HG03064 (cell line): ENCODE data around the gene C6orf52.
"Not testable (repeated sequence)": the region's sequence is repeated elsewhere in the genome, so short reads cannot be mapped to it uniquely, and the experiment has no call there.

Source experiments
- ATAC-seq: cut with Tn5 transposase; IDR thresholded peaks from one replicate; pipeline ENCODE4 v1.9.1; 2021; ENCODE audit warnings: low read depth; ENCODE audit not compliant: unreplicated experiment

The C6orf52 gene

DNA sequence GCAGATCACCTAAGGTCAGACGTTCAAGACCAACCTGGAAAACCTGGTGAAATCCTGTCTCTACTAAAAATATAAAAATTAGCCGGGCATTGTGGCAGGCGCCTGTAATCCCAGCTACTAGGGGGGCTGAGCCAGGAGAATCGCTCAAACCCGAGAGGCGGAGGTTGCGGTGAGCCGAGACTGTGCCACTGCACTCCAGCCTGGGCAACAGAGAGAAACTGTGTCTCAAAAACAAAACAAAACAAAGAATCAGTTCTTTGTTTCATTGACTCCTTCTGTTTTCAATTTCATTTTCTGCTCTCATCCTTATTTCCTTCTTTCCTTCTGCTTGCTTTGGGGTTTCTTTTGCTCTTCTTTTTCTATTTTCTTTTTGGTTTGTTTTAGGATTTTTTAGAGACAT, 19.5 kb upstream of the C6orf52 start:
- no peak for ATAC-seq

DNA sequence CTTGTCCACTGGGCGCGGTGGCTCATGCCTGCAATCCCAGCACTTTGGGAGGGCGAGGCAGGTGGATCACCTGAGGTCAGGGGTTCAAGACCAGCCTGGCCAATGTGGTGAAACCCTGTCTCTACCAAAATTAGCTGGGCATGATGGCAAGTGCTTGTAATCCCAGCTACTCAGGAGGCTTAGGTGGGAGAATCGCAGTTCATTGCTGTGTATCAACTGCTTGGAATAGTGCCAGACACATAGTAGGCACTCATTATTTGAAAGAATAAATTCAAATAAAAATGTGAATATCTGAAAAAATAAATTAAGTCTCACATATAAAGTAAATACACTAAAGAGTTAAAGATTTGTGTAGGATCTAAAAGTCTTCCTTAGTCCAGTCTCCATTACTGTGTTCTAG, 2.2 kb upstream of the C6orf52 start:
- ATAC-seq: no peak

DNA sequence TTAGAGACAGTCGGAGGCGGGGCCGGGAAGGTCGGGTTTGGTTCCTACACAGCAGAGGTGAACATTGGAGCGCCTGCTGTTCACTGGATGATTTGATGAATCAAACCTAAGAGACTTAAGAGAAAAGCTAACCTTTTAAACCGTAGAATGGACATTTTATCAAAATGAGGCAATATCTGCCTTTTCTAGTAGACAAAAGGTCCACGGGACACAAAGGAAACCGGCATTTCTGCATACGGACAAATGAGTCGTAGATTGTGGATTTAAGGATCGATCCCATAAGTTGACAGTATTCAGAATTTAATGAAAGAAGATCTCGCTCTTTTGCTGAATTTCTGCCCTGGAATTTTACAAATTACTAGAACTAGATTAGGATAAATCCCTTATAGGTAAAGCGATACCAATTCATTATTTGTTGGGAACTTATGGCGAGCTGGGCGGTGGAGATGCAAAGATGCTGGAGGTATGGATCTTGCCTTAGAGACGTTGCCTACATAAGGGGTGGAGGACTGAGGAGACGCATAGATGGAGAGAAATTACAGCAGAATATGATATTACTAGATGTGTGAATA, 756 bp upstream of the C6orf52 start:
- no peak for ATAC-seq

DNA sequence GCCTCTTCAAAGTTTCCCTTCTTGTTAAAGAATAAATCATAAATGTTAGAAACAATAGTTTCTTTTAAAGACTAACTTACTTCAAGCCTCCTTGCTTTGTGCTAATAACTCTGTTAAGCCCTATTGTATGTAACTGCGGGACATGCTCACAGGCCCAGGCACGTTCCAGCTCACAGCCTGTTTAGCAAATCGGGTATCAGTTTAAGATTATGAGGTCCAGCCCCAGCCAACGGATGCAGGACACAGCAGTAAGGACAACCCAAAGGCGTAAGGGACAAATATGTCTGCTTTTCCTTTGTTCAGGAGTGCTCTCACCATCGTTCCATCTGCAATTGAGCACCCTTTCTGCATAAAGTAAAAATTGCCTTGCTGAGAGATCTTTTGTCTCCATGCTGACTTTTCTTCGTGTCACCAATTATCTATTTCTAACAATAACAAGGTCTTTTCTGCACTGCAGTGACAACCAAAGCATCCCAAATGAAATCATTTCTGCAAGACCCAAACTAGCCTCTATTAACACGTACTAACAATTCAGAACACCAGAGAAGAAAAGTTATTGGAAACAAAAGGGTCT, 1.4 kb downstream of the C6orf52 start:
- ATAC-seq: no peak

DNA sequence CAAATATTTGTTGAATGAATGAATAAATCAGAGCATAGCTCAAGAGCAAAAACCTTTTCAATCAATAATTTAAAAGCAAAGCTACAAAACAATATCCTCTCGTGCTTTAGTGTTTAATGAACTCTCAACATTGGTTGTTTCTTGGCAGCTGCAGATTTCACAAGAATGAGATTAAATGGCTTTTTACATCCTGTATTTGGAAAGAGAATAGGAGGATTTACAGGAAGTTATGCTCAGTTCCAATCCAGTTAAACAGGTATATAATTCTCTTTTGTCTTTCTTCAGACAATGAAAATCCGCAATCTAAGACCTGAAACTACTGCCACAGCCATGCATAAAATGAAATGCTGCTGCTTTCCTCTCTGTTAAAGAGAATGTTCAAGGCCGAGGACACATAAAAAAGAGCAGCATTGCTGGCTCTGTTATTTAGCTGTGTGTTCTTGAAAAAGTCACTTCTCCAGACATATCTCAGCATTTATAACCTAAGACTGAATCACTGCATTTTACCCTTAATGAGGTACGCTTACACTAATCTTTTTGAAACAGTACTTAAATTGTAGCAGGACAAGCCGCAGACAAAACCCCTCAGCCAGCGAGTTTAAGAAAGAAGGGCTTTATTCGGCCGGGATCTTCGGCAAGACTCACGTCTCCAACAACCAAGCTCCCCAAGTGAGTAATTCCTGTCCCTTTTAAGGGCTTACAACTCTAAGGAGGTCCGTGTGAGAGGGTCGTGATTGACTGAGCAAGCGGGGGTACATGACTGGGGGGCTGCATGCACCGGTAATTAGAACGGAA, 3.6 kb downstream of the C6orf52 start:
- ATAC-seq: no peak

DNA sequence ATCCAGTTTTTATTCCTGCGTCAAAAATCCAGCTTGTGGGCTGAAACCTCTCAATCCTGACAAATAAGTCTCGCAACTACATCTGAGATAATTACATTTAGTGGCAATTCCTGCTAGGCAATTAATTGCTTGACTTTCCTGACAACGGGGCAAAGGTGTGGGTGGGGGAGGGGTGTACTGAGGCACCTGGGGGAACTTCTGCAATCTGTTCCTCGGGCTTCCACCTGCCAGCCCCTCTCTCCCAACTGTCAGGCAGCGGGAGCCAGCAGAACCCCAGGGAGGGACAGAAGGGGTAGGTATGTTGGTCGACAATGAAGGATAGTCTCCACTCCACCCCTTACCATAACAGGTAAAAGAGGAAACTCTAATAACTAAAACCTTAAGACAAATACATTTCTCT, 6.8 kb downstream of the C6orf52 start:
- ATAC-seq: no peak

DNA sequence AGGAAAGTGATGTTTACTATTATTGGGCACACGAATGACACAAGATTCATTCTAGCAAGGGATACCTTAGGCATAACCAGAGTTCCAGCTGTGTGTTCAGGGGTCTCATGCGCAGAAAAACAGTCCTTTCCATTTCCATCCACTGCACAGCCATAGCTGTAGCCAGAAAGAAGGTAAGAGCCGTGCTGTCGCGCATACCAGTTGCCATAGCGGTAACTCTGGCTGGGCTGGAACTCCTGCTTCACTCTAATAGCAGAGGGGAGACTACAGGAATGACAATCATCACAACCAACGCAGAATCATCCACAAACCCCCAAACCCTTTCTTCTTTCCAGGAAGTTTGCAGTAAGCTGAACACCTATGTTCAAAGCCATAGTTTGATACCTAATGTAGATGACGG, 7.5 kb downstream of the C6orf52 start:
- ATAC-seq: no peak

DNA sequence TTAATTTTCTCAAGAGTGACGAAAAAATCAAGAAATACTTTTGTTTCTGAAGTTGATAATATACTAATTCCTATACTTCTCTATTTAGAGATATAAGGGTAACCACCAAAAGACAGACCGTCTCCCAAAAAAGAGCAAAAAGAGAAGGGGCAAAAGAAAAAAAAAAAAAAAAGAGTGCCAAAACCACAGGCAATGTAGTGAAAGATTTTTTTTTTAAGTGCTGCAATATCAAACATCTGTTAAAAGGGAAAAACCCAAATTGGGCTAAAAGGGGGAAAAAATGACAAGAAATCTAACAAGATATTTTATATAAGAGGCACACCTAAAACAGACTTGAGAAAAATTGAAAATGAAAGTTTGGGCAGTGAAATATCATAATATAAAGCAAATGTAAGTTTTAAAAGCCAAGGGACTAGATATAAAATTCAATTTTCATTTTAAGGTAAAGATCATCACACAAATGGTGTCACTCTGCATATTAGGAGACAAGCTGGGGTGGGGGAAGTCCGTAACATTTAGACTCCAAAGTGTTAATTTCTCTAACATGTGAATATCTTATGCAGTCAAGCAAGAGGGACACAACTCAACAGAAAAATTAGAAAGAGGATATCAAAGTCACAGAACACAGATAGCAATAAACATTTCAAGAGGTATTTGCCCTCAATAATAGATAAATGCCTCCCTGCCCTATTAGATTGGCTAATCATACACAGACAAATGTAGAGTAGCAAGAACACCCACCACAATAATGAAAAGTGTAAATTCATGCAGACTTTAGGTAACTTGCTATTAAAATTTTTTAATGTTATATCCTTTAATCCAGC, 9.1 kb downstream of the C6orf52 start:
- ATAC-seq: no peak

DNA sequence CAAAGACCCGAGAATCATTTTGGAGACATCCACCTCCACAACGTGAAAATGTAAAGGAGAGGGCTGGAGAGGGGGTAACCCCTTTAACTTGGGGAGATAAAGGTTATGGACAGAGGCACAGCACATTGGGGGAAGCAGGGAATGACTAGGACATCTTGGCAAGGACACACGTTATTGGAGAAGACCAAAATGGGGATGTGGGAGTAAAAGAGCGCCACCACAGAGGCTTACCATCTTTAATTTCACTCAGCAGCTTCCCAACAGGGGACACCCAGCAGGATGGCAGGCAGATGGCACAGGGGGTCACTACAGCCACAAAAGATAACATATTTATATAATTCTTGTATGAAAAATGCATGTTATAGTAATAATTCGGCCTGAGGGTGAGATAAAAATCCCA, 9.8 kb downstream of the C6orf52 start:
- no peak for ATAC-seq

DNA sequence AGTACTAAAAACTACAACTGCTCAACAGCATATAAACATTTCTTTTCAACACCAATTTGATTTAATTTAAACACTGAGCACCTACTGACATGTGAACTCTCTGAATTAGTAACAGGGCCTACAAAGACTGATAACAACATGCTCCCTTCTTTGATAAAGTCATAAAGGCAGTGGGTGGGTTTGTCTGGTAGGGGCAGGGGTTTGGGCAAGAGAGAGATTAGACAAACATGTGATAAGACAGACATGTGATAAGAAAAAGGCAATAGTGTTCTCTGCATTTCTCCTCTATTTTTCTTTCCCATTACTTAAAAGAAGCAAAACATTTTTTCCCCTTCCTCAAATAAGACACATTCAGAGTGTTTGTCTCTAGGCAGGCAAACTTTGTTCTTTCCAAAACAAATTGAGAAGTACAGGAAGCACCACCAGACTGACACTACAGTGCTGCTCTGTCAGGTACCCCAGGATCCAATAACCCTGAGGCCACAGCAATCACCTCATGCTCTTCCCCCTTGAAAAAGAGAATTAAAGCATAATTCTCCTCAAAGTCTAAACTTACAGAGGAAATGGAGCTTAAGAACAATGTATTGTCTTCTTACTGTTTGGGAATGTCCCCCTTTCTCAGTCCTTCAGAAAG, 11.9 kb downstream of the C6orf52 start:
- no peak for ATAC-seq

DNA sequence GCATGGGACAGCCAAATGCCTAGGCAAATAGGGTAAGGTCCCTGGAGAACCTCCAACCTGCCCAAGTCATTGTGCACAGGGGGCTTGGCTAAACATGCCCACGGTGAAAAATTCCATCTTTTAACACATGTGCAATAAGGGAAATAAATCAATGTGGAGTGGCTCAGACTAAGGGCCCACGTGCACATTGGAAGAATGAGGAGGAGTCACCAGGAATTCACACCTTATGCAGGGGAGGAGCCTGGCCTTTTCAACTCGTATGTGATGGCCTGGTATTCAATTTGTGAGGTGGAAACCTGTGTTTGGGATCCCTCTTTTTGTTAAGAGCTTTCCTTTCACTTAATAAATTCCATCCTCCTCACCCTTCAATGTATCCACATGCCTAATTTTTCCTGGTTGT, 12.6 kb downstream of the C6orf52 start:
- no peak for ATAC-seq

DNA sequence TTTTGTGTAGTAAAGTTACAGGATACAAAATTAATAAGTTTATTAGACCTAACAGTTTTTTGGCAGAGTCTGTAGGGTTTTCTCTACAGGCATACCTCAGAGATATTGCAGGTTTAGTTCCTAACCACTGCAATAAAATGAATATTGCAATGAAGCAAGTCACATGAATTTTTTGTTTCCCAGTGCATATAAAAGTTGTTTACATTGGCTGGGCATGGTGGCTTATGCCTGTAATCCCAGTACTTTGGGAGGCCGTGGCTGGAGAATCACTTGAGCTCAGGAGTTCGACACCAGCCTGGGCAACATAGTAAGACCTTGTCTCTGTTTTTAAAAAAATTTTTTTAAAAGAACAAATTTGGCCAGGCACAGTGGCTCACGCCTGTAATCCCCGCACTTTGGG, 16.0 kb downstream of the C6orf52 start:
- no peak for ATAC-seq

DNA sequence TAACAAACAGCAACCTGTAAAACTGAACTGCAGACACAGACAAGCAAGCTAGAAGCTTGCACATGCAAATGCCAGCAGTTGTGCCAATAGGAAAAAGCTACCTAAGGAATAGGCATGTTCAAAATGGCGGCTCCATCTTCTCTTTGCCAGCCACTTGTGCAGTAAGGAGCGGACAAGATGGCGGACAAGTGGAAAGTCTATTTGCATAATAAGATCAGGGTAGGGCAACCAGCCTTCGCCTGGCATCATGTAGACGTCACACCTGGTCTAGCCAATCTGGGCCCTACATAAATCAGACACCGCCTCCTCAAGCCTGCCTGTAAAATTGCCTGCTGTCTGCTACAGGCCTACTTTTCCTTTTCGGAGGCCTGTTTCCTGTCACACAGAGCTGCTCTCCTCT, 18.0 kb downstream of the C6orf52 start:
- ATAC-seq: no peak

DNA sequence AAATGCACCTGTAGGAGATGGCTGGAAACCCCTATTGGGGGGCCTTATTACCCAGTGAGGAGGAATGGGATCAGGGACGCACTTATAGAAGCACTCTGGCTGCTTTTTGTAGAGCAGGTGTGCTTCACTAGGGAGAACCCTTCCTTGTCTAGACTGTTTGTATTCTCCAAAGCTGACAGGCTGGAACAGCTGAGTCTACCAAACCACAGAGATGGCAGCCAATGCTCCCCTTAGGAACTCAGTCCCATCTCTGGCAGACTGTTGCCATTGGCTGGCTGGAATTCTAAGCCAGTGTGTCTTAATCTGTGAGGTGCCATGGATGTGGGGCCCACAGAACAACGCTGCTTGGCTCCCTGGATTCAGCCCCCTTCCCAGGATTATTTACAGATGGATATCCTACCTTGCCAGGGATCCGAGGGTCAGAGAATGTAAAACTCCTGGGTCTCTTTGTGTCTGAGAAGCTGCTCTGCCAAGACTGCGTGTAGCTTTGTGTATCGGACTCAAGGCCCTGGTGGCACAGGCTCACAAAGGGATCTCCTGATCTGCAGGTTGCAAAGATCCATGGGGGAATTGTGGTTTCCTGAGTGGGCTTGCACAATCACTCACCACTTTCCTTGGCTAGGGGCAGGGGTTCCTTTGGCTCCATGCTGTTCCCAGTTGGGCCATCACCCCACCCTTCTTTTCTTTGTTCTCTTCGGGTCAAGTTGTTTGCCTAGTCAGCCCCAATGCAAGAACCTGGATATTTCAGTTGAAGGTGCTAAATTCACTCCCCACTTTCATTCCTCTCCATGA, 26.1 kb downstream of the C6orf52 start:
- no peak for ATAC-seq

DNA sequence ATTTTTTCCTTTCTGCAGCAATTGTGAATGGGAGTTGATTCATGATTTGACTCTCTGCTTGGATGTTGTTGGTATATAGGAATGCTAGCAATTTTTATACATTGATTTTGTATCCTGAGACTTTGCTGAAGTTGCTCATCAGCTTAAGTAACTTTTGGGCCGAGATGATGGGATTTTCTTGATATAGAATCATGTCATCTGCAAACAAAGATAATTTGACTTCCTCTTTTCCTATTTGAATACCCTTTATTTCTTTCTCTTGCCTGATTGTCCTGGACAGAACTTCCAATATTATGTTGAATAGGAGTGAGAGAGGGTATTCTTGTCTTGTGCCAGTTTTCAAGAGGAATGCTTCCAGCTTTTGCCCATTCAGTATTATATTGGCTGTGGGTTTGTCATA, 28.8 kb downstream of the C6orf52 start:
- ATAC-seq: not testable (repeated sequence)

DNA sequence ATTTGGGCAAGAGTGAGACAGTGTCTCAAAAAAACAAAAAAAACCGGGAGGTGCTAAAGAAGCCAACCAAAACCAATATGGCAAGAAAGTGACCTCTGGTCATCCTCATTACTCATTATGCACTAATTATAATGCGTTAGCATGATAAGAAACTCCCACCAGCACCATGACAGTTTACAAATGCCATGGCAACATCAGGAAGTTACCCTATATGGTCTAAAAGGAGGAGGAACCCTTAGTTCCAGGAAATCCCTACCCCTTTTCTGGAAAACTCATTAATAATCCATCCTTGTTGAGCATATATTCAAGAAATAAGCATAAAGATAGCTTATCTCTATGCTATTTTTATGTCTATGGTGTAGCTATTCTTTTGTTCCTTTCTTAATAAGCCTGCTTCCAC, 31.7 kb downstream of the C6orf52 start:
- ATAC-seq: no peak

DNA sequence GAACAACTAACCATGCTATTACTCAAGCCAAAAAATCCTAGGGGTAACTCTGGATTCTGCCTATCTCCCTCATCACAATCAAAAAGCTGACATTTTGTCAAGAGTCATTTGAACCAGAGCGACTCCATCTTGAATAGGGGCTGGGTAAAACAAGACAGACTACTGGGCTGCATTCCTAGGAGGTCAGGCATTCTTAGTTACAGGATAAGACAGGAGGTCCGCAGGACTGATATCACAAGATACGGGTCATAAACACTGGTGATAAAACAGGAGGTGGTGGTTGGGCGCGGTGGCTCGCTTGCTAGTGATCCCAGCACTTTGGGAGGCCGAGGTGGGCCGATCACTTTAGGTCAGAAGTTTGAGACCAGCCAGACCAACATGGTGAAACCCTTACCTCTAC, 32.2 kb downstream of the C6orf52 start:
- ATAC-seq: no peak

DNA sequence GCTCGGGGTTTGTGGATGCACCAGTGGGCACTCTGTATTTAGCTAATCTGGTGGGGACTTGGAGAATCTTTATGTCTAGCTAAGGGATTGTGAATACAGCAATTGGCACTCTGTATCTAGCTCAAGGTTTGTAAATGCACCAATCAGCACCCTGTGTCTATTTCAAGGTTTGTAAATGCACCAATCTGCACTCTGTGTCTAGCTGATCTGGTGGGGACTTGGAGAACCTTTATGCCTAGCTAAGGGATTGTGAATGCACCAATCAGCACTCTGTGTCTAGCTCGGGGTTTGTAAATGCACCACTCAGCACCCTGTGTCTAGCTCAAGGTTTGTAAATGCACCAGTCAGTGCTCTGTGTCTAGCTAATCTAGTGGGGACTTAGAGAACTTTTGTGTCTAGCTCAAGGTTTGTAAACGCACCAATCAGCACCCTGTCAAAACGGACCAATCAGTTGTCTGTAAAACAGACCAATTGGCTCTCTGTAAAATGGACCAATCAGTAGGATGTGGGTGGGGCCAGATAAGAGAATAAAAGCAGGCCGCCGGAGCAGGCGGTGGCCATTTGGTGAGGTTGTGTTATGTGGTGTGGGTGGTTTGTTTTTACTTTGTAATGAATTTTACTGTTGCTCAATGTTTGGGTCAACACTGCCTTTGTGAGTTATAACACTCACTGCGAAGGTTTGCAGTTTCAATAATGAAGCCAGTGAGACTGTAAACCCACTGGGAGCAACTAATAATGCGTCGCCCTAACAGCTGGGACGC, 33.8 kb downstream of the C6orf52 start:
- ATAC-seq: not testable (repeated sequence)

DNA sequence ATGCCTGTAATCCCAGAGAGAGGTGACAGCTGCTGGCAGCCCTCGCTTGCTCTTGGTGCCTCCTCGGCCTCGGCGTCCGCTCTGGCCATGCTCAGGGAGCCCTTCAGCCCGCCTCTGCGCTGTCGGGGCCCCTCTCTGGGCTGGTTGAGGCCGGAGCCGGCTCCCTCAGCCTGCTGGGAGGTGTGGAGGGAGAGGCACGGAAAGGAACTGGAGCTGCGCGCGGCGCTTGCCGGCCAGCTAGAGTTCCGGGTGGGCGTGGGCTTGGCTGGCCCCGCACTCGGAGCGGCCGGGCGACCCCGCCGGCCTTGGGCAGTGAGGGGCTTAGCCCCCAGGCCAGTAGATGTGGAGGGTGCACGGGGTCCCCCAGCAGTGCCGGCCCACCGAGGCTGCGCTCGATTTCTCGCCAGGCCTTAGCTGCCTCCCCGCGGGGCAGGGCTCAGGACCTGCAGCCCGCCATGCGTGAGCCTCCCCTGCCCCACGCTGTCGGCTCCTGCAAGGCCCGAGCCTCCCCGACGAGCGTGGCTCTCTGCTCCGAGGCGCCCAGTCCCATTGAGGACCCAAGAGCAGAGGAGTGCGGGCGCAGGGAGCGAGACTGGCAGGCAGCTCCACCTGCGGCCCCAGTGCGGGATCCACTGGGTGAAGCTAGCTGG, 34.6 kb downstream of the C6orf52 start:
- no peak for ATAC-seq
